ENCODE data around the gene AMER1.

Gene AMER1

DNA sequence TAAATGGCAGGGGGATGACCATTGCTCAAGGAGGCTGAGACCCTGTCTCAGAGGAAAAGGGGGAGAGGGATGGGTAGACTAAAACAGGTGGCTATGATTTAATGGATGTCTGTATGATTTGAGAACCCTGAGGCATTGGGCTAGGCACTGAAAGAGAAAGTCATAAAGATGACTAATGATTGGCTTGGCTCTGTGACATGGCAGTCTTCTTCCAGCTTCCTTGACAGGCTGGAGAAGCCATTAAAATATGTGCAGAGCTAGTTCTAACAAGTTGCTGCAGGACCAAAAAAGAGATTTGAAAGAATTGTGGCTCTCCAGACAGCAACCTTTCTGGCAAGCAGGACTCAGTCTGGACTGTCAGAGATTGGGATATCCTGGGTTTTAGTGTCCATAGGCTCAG, 53.6 kb downstream of the AMER1 start:
- no peaks in the 10 kb centered on the region for H3K36me3 ChIP-seq (replicated peaks; ENCODE audit: low read depth, low read length)
- H3K27ac ChIP-seq (ENCODE audit: low read length) = no peak overlapping the region
- H3K9me3 ChIP-seq (ENCODE audit: insufficient read depth, low read length) = no peaks in the 10 kb centered on the region
- no peak overlapping the region for H3K9ac ChIP-seq (ENCODE audit: low read length)
- no peak overlapping the region for H3K4me3 ChIP-seq (ENCODE audit: low read length)
- no peaks in the 10 kb centered on the region for H3K27me3 ChIP-seq (ENCODE audit: low read depth, low read length)
- TF ChIP-seq, protein P1, sequence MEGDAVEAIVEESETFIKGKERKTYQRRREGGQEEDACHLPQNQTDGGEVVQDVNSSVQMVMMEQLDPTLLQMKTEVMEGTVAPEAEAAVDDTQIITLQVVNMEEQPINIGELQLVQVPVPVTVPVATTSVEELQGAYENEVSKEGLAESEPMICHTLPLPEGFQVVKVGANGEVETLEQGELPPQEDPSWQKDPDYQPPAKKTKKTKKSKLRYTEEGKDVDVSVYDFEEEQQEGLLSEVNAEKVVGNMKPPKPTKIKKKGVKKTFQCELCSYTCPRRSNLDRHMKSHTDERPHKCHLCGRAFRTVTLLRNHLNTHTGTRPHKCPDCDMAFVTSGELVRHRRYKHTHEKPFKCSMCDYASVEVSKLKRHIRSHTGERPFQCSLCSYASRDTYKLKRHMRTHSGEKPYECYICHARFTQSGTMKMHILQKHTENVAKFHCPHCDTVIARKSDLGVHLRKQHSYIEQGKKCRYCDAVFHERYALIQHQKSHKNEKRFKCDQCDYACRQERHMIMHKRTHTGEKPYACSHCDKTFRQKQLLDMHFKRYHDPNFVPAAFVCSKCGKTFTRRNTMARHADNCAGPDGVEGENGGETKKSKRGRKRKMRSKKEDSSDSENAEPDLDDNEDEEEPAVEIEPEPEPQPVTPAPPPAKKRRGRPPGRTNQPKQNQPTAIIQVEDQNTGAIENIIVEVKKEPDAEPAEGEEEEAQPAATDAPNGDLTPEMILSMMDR (IDR thresholded peaks at IDR 0.05; ENCODE audit: low read depth, low read length) = no peak
- TF ChIP-seq EZH2phosphoT487 (IDR thresholded peaks at IDR 0.05; ENCODE audit: low read depth) = no peak
- no peak overlapping the region for H3K4me2 ChIP-seq (ENCODE audit: low read length)
- no peaks in the 10 kb centered on the region for H3K79me2 ChIP-seq (ENCODE audit: low read length)
- H2AFZ ChIP-seq (ENCODE audit: low read depth, low read length) = no peak overlapping the region
- H3K4me1 ChIP-seq (ENCODE audit: low read length) = no peaks in the 10 kb centered on the region
- H4K20me1 ChIP-seq (ENCODE audit: insufficient read depth, low read length) = no peaks in the 10 kb centered on the region

DNA sequence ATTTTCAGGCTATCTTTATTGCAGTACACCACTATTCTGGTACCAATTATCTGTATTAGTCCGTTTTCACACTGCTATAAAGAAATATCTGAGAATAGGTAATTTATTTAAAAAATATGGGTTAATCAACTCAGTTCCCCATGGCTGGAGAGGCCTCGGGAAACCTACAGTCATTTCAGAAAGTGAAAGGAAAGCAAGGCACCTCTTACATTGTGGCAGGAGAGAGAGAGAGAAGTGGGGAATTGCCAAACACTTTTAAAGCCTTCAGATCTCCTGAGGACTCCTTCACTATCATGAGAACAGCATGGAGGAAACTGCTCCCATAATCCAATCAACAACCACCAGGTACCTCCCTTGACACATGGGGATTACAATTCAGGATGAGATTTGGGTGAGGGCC, 54.7 kb downstream of the AMER1 start:
- no peaks in the 10 kb centered on the region for H4K20me1 ChIP-seq (ENCODE audit: insufficient read depth, low read length)
- no peak for TF ChIP-seq EZH2phosphoT487 (IDR thresholded peaks at IDR 0.05; ENCODE audit: low read depth)
- TF ChIP-seq, protein P1 (IDR thresholded peaks at IDR 0.05; ENCODE audit: low read depth, low read length) = no peak
- H3K27me3 ChIP-seq (ENCODE audit: low read depth, low read length) = no peaks in the 10 kb centered on the region
- H3K4me2 ChIP-seq (ENCODE audit: low read length) = no peak overlapping the region
- no peak overlapping the region for H2AFZ ChIP-seq (ENCODE audit: low read depth, low read length)
- no peak overlapping the region for H3K27ac ChIP-seq (ENCODE audit: low read length)
- H3K9me3 ChIP-seq (ENCODE audit: insufficient read depth, low read length) = no peaks in the 10 kb centered on the region
- no peaks in the 10 kb centered on the region for H3K79me2 ChIP-seq (ENCODE audit: low read length)
- H3K9ac ChIP-seq (ENCODE audit: low read length) = no peak overlapping the region
- H3K4me3 ChIP-seq (ENCODE audit: low read length) = no peak overlapping the region
- H3K36me3 ChIP-seq (replicated peaks; ENCODE audit: low read depth, low read length) = no peaks in the 10 kb centered on the region
- no peaks in the 10 kb centered on the region for H3K4me1 ChIP-seq (ENCODE audit: low read length)

Data from OCI-LY3 (cell line).